GF-D8 (cell line): ENCODE results near the gene LENEP.

ENCODE experiments used
- DNase-seq: peaks from one replicate; lab custom pipeline; 2025; lab: John Stamatoyannopoulos, UW

The LENEP gene

DNA sequence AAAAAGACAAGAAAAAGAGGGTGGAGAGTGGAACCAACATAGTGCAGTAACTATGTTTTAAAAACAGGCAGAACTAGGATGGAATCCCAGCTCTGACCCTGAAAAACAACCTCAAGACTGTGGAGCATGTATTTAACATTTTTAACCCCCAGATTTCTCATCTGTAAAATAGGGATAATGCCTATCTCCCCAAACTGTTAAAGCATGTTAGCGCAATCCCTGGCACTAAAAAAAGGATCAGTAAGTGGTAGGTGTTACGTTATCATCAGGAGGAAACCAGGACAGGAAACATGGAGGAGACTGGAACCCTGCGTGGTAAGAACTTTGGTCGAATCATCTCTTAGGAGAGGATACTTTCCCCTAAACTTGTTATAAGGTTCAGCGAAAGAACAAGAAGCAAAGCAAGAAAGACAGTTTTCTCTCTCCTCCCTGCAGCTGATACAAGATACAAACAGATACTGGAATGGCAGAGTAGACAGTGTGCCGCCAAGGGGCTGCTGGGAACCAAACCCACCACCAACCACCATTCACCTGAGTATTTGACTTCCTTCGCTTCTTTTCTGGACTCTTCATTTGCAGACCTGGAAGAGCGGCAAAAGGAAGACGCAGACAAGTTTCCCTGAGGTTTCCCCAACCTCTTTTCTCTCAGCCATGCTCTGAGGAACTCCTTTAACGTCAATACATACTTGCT lies 32.8 kb upstream of the LENEP start:
- DNase-seq = peak; percentile 3

DNA sequence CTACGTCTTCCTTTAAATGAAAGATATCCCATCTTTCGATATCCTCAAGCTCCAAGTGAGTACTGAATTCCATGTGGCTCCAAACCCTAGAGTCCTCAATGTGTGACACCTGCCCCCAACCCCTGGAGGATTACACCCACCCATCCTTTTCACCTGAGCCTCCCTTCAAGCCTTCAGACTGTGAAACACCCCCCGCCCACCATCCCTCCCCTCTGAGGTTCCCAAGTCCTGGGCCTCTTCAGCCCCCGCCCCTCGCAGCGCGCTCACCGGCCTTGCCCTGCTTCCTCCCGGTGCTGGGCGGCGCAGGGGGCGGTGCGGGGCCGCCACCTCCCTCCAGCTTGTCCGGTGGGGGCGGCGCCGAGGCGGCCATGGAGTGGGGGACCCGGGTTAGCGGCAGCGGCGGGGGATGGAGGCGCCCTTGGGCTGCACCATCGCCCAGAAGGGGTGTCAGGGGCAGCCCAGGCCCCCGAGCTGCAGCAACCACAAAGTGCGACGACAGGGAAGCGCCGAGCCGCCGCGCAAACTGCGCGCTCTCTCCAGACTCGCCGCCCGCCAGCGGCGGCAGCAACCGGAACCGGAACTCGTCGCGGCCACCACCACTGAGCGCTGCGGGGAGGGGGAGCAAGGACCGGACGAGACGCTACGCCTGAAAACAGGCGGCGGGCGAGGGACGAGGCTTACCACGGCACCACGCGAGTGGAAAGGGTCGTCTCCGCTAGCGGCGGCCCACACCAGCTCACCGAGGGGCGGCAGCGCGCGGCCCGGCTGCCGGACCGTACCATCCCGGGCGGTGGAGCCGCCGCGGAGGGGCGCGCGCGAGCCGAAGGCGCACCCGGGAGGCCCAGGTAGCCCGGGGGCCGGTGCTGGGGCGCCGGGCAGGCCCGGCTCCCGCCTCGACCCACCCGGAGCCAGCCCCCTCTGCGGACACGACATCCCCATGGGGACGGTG lies 31.9 kb upstream of the LENEP start, which contains the start of gene PYGO2:
PYGO2 (minus strand) TSS at position 576 of the 949 bp plus-strand sequence; CDS start at position 370, 206 bp downstream.
- DNase-seq = peak; percentile 56

DNA sequence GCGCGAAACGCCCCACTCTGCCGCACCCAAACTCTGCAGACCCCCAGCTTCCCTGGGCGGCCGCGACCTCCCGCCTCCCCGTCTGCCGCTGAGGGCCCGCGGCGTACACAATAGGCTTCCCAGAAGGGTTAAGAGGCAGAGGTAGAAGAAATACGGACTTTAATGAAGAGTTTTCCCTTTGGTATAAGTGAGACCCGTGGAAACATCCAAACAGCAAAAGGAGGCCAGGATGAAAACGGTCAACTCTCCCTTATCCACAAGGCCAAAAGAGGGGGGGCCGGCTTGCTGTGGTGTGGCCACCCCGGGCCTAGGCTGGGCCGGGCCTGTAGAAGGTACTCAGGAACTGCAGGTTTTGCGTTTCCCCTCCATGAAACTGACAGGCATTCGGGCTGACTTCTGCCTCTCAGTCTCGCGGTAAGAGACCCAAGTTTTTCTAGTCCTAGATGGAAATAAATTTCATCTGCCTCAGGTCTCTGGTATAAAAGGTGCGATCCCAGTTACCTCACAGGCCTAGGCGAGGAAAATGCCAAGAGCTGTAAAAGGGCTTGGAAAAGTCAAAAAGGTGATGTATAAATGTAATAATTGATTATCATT lies 31.1 kb upstream of the LENEP start:
- peak; percentile 8 for DNase-seq

DNA sequence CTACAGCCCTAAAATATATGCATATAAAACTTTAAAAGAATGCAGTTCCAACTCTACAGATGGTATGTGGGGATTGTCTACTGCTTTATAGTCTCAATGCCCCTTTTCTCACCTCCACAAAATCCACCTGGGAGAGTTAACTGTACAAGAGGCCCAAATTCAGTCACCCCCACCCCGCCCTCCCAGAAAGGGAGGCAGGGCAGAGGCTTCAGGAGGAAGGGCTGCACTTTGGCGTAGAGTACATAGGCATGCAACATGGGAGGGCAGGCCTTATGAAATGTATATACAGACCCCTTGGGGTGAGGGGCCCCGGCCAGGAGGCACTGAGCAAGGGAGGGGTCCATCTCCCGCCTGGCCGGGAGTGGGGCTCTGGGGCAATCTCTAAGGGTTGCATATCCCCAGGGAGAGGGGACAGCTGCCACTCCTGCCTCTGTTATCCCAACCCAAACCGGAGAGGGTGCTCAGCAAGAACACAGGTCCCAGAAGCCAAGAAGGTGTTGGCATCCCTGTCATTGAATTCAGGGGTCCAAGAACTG lies 30.5 kb upstream of the LENEP start:
- DNase-seq = no peak

DNA sequence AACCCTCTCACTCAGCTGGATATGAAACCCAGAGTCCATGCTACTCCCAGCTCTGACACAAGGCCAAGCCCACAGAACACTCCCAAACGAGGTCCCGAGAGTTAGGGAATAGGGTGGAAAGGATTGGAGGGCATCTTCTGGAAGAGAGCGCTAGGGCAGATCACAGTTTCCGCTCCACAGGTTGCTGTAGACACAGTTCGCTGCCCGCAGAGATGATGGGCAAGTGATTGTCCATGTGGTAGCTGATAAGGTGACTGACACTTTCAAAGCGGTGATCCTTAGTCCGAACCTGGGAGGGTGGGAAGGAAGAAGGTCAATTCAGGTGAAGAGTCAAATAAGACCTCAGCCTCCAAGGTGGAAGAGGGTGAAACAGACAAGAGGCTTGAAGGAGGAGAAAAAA lies 29.7 kb upstream of the LENEP start:
- no peak for DNase-seq

DNA sequence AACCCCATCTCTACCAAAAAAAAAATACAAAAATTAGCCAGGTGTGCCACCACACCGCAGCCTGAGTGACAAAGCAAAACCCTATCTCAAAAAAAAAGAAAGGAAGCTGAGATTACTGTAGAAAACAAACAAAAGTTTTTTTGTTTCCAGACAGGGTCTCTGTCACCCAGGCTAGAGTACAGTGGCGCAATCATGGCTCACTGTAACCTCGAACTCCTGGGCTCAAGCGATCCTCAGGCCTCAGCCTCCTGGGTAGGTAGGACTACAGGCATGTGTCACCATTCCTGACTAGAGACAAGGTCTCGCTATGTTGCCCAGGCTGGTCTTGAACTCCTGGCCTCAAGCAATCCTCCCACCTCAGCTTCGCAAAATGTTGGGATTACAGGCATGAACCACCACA lies 29.0 kb upstream of the LENEP start:
- DNase-seq = no peak

DNA sequence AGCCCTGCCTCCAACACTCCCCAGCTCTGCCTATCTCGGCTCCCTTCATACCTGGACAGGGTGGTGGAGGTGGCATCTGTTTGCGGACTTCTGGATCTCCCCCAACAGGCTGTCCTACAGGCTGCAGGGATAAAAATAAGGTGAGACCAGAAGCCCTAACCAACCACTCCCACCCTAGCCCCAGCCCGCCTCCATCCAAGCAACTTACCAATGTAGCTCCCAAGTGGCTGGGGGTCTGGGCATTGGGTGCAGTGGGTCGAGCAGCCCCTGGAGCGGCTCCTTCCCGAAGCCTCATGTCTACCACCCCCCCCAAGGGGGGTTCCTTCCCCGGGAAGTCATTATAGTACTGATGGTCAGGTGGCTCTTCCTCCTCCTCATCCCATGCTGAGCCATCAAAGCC lies 27.3 kb upstream of the LENEP start:
- no peak for DNase-seq

DNA sequence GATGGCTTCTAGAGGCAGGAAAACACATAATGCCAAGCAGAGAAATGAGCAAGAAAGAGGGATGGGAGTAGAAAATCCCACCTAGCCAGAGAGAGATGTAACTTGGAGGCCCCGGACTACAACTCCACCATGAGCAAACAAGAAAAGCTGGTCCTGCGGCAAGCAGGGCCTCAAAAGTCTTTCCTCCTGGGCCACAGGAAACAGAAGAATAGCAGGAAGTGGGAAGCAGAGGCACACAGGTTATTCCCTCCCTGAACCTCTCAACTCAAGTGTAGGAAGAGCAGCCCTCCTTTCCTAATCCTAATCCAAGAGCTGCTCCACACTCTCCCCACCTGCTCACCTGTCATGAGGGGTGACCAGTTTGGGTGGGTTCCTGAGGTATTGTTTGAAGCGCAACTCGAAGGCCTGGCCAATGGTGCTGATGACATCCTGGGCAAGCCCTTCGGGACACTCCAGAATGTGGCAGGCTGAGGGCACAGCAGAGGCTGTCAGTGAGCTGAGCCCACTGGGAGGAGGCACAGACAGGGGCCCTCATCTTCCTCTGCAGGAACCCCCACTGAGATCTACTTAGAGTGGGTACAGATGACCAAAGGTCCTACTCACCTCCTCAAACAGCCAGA lies 25.9 kb upstream of the LENEP start:
- no peak for DNase-seq

DNA sequence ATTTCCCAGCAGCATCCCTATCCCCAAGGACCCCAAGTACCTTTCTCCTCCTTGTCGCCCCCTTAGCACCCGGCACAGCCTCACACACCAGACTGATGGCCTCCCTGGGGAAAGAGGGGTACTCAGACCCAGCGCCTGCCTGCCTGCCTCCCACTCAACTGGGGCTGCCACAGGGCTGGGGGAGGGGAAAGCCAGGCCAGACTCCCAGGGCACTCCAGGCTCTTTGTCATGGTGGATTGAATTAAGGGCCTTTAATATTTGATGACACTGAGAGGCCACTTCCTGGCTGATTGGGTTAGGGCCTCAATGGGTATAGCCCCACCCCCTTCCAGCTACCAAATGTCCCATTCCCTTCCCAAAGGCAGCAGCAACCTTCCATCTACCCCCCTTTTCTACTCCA lies 24.7 kb upstream of the LENEP start:
- DNase-seq = no peak

DNA sequence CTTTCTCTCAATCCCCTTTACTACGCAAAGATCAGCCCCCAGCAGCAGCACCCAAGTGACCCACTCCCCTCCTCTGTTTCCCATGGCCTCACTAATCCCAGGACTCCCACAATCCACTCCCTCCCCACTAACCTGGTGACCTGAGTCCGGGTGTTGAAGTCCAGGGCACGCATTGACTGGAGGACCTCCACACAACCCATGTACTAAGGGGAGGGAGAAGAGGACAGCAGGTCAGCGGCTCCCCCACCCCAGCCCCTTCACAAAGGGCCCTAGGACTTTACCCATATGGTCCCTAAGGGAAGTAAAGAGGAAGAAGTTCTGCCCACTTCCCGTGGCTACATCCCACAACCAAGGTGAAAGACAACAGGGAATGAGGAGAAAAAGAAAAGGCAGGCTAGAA lies 24.1 kb upstream of the LENEP start:
- DNase-seq = no peak

DNA sequence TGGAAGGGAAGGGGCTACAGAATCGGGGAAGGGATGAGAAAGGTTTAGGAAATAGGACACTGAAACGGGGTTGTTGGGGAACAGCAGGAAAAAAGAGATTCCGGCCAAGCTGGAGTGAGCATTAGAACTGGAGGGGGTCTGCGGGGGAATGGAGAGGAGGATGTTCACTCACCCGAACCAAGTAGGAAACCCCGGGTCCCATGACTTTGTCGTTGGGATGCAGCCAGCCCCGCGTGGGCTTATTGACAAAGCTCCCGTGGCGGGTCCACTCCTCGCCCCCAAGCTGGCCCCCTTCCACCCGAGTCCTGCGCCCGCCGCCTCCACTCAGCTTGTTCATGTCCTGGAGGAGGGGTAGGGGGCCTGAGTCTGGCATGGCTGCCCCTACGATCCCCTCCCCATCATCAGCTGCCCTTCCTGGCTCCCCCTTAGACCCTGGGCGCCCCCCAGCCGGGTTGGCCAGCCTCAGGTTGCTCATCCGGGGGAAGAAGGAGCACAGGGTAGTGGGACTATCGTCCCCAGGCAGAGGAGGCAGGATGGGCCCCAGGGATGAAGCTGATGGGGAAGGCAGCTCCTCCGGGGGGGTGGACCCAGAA lies 23.4 kb upstream of the LENEP start:
- no peak for DNase-seq

DNA sequence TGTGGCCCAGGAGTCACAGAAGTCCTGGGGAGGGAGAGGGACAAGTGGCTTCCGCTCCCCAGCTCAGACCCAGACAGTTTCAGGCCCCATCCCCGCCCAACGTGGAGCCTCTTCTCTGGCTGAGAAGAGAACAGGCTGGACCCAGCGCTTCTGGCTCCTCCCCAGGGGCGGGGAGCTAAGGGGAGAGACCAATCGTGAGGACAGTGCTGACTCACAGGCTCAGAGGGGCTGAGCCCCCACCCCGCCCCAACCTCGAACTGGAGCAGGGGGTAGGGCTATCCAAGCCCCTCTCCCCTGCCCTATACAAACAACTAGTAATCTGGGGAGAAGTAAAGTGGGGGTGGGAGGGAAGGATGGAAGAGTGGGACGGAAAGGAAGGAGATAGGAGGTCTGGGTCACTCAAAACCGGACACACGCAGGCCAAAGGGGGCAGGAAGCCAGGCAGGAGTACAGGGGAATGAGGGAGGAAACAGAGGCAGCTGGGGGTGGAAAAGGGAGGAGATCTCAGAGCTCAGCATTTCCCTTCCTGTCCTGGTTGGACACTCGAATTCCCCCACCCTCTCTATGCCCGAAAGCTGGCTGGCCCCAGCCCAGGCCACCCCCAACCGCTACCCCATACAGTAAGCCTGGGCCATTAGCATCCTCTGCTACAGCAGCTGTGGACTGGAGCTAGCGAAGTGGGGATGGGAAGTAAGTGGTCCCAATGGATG lies 22.6 kb upstream of the LENEP start, which contains the start of gene SHC1:
SHC1 (minus strand) TSS at position 117 of the 710 bp plus-strand sequence. CDS start 221 bp downstream, outside the sequence.
- DNase-seq = no peak

DNA sequence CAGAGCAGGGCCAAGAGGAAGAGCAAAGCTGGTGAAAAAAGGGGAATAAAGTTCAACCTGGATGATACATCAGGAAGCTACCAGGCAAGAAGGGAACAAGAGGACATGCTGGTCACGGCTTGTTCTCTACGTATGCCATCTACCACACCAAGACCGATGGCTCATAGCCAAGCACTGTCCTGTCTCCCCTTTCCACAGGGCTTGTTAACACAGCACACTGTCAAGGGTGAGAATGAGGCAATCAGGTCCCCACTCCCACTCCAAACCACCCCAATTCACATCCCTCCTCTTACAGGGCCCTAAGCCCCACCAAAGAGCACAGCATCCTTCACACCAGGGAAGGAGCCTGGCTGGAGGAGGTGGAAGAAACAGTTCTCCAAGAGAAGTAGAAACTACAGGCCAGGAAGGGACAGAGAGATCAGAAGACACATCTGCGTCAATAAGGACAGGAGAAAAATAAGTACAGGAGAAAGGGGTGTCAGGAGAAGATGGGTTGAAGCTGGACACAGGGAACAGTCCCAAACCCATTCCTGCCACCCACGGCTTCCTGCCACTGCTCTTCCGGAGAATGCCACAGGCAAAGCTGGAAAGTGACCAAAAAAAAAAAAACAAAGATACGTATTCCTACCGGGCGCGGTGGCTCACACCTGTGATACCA lies 21.9 kb upstream of the LENEP start:
- no peak for DNase-seq

DNA sequence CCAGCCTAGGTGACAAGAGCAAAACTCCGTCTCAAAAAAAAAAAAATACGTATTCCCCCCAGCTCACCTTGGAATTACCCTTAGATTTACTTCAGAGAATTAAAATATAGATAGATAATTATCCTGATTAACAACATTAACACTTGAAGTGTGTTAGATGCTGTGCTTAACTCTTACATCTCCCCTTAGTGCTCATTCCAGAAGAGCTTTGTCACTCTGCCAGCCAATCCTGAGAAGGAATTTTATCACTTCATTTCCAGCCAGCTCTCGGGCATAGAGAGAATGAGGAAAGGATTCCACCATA lies 21.2 kb upstream of the LENEP start:
- DNase-seq = no peak

DNA sequence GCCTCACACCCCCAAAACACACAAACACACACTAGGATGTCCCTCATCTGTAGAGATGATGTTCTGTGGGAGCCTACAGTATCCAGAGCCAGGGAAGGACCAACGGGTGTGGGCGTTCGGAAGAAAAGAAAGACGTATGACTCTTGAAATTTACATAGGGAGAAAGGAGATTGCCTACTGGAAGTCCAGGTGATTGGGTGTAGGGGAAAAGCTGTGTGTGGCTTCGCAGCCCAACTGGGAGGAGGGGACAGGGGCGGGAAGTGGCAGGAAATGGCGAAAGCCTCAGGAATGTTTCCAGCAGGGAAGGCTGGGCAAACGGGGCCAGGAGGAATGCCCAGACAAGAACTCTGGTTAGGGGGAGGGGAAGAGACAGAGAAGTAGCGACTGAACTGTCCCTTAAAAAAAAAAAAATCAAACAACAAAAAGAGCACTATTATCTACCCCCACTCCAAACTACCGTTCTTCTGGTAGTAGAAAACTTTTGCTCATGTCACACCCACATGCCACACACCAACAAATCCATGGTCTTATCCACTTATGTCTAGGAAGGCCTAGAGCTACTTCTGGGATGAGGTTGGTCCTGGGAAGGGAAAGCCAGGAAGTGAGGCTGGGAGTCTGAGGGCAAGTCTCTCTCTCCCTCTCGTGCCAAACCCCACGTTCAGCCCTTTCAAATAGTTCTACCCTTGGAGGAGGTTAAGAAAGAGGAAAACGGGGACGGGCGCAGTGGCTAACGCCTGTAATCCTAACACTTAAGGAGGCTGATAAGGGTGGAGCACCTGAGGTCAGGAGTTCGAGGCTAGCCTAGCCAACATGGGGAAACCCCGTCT lies 20.7 kb upstream of the LENEP start:
- DNase-seq = no peak

DNA sequence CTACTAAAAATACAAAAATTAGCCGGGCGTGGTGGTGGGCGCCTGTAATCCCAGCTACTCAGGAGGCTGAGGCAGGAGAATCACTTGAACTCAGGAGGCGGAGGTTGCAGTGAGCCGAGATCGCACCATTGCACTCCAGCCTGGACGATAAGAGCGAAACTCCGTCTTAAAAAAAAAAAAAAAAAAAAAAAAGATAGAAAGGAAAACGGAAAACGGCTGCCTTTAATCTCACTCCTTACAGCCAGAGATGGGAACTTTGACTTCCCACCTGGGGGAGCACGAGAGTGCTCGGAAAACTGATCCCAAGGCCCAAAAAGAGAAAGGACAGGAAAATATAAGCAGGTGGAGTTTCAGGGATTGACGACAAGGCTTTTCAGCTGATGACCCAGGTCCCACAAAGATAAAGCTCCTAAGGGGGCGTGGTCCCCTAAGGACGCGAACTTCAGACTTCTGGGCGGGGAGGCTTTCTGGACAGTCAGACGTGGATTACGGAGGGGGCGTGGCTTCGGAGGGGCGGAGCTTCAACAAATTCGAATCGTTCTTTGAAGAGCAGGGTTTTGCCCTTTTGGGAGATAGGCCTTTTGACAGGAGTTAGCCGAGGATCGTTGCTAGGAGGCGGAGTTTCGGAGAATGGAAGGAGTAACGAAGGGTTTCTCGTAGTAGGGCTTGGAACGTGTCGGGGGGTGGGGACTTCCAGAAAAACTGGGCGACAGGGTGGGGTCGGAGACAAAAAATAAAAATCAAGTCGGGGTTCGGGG lies 19.9 kb upstream of the LENEP start:
- DNase-seq = peak; percentile 79

DNA sequence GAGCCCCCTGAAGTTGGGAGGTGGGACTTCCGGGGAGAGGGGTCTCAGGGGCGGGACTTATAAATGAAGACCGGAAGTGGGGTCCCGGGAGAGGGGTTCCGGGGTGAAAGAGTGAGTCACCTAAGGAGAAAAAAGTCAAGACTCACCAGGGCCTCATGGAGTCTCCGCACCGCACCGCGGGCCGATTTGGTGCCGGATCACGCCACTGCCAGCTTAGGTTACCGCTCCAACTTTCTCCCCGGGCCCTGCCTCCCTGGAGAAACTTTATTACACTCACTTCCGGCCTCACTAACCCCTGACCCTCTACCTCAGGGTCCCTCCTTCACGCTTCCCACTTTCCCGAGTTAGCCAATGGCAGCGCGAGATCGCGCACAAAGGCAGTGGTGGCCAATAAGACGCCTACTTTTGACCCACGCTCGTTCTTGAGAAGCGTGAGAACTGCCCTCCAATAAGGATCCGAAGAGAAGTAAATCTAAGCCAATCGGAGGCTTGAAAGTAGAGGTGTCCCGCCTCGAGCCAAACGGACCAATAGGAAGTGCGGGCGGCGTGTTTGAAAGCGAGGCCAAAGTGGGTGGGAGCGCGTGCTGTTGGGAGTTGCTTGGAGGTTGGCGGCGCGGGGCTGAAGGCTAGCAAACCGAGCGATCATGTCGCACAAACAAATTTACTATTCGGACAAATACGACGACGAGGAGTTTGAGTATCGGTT lies 19.1 kb upstream of the LENEP start, which contains the start of gene CKS1B:
CKS1B (plus strand) TSS at position 580 of the 706 bp plus-strand sequence; CDS start at position 645, 65 bp downstream.
- peak; percentile 99 for DNase-seq

DNA sequence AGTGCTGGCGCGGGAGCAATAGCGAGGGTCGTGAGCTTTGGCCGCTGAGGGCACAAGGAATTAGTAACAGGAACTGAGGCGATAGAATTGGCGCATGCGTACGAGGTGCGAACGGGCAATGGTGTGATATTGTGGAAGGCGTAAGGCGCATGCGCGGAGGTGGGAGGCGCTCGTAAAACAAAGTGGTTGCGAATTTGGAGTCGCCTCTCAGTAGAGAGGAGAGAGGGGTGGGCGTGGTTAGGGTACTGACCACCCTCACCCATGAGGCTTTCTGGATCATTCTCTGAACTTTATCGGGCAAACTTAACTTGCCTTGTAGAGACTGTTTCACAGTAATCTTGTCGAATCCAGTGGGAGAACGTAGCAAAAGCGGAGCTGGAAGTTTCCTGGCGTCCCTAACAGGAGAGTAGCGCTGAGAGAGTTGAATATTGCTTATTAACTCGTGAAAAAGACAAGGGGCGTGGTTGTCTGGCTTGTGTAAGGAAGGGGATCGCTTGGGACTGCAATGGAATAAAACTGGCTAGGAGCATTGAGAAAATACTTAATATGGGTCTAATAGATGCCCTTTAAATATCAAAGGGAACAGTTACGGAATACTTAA lies 18.5 kb upstream of the LENEP start:
- peak; percentile 89 for DNase-seq
